Left hindlimb (tissue), 1 donor: ENCODE results near the gene MTA1.

Experiments
- DNase-seq: peaks from one replicate; pipeline ENCODE4 v3.0.0-alpha.2; 2018

MTA1 gene

GRCh38 chr14:105478398-105479251 is 59.0 kb downstream of the MTA1 start:
- DNase-seq: no peak

GRCh38 chr14:105479431-105480158 is 60.0 kb downstream of the MTA1 start:
- DNase-seq: no peak

- DNase-seq: no peak
These were observed 60.6 kb downstream of the MTA1 start for GRCh38 chr14:105480199-105480746.

- peak; percentile 95 for DNase-seq
These were observed 61.5 kb downstream of the MTA1 start for GRCh38 chr14:105480807-105481801.

GRCh38 chr14:105481886-105482457 is 62.3 kb downstream of the MTA1 start:
- DNase-seq: peak; percentile 96

GRCh38 chr14:105482486-105483110 is 63.0 kb downstream of the MTA1 start:
- DNase-seq: no peak

- peak; percentile 66 for DNase-seq
These were observed 63.9 kb downstream of the MTA1 start for GRCh38 chr14:105483300-105484068.

- peak; percentile 73 for DNase-seq
These were observed 64.7 kb downstream of the MTA1 start for GRCh38 chr14:105484069-105484996.

GRCh38 chr14:105484997-105485393 is 65.4 kb downstream of the MTA1 start:
- DNase-seq: peak; percentile 32

- peak; percentile 54 for DNase-seq
These were observed 66.1 kb downstream of the MTA1 start for GRCh38 chr14:105485739-105486162.

GRCh38 chr14:105486163-105486973 is 66.7 kb downstream of the MTA1 start, which contains the start of gene CRIP1:
CRIP1 (plus strand) TSS chr14:105486886; CDS start chr14:105487260, 374 bp downstream.
- peak; percentile 62 for DNase-seq

GRCh38 chr14:105486974-105487448 is 67.4 kb downstream of the MTA1 start:
- peak; percentile 70 for DNase-seq

- DNase-seq: peak; percentile 65
These were observed 67.9 kb downstream of the MTA1 start for GRCh38 chr14:105487449-105487985.

- peak; percentile 54 for DNase-seq
These were observed 68.6 kb downstream of the MTA1 start for GRCh38 chr14:105487986-105488777.

GRCh38 chr14:105488781-105489541 is 69.3 kb downstream of the MTA1 start:
- peak; percentile 47 for DNase-seq

GRCh38 chr14:105489542-105490266 is 70.1 kb downstream of the MTA1 start:
- DNase-seq: peak; percentile 92
